ENCODE measurements around the gene JPT2.
"Not testable (repeated sequence)": the region's sequence is repeated elsewhere in the genome, so short reads cannot be mapped to it uniquely, and the experiment has no call there.

The JPT2 gene

DNA sequence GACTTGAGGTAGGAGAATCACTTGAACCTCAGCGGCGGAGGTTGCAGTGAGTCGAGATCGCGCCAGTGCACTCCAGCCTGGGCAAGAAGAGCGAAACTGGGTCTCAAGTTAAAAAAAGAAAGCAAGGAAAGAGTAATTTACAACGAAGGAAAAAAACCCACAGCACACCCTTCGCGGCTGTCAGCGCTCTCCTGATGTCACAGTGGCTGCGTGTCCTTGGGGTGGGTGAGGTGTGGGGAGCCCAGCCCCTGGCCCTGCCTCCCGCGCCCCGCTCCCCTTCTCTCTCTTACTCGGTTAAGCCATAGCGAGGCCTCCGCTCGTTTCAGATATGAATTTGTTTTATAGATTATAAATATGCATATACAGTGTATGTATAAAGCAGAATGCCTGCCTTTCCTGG lies 740 bp upstream of the JPT2 start:
- DNase-seq, result peak; percentile 10

DNA sequence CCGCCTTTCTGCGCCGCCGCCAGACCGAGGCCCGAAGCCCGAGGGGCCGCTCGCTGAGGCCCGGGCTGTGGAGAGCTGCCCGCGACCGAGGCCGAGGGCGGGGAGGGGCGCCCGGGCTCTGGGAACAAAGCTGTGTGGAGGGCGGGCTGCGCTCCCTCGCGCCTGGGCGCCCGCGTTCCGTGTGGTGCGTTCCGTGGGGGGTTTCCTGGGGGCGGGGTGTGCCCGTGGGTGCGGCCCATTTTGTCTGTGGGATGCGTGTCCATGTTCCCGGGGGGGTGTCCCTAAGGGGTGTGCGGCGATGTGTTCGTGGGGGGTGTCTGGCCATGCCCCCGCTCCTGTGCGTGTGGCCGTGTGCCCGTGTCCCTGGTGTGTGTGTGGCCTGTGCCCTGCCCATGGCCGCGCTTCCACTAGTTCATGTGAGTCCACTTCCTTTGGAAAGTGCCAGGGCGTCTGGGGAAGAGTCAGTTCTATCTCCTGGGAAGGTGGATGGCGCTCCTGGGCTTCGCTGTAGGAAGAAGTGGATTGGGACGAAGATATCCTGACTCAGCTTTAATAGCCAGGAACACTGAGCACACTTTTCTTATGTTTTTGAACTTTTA lies 520 bp downstream of the JPT2 start:
- DNase-seq, result peak; percentile 54

DNA sequence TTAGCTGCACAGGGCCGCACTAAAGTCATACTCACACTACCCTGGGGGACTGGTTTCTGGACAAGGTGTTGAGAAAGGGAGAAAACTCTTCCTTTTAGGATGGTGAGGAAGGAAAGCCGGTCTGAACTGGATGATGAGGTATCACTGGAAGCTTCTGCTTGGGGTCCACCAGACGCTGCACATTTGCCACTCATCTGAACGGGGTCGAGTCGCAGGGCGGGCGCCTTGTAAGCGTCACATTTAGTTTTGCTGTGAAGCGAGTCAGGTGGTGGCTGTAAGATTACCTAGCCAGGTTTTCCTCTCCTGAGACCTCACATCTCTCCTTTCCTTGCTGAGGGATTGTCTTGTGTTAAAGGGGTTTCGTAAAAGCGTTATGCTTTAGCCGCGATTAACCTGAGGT lies 2.3 kb downstream of the JPT2 start:
- no peak for DNase-seq

DNA sequence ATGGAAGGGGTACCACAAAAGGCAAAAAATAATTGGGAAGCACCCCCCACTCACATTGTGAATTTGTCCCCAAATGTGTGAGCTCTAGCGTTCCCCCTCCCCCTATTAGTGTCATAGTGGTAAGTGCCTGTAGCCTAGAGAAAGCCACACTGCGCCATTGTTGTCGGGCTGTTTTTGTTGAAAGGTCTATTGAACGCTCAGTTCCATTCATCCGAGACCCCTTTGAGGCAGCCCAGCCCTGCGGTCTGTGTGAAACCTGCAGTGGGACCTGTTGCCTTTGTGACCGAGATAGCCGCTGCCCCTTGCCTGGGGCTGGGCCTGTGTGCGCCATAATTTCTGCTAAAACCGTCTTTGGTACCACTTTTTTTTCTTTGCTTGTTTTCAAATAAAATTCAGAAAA lies 3.0 kb downstream of the JPT2 start:
- no peak for DNase-seq

DNA sequence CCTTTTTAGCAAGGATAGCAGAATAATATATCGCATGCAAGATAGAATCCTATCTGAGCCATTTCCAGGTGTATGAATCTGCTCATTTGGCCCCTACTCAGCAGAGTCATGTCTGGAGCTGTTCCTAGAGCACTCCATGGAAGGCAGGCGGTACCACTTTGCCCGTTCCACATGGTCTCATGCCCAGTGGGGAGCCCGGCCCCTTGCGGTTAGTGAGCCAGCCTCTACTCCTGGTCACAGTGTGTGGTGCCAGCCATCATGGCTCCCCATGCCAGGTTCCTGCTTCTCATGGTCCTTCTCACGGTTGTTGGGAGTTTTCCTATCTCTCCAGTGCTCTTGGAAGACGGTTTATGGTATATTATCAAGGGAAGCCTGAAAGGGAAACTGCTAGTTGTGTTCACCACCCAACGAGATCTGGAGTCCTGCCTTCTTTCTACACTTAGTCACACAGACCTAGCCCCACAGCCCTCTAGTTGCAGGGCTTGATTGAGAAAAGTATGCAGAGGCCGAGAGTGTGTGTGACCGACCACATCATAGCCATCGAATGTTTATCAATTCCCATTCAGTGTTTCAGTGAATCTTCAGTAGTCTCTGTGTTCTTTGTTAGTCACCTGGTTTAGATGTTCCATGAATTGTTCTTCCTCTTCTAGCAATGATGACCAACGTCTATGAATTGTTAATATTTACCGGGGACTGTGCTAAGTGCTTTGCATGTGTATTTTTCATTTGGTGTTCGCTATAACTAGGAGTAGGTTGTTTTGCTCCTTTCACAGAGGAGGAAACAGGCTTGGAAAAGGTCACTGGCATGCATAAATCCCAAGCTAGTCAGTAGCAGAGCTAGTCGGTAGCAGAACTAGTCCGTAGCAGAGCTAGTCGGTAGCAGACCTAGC lies 9.6 kb downstream of the JPT2 start:
- DNase-seq, result no peak

DNA sequence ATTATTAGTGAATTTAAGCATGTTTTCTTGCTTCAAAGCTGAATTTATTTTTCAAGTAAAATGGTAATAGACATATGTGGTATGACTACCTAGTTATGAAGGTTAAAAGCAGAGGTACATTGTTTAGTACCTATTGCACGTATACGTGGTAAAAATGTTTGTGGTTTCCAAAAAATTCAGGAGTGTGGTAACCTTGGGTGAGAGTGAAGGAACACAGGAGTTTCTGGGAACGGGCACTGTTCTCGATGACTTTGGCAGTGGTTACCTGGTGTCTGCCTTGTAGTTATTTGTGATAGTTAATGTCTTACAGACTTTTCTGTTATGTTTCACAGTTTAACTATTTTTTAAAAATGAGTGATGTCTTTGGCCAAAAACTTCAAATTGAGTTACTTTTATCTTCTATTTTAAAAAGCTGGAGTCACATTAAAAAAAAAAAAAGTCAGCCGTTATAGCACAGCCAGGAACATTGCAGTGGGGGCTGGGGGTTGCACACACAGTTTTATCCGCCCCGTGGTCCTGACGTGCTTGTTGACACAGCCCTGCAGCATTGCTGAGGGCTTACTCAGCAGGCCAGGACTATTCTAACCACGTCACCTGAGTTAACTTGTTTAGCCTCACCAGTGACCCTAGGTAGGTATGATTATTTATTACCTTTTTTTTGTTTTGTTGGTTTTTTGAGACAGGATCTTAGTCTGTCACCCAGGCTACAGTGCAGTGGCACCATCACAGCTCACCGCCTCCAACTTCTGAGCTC lies 10.9 kb downstream of the JPT2 start:
- DNase-seq, result no peak

DNA sequence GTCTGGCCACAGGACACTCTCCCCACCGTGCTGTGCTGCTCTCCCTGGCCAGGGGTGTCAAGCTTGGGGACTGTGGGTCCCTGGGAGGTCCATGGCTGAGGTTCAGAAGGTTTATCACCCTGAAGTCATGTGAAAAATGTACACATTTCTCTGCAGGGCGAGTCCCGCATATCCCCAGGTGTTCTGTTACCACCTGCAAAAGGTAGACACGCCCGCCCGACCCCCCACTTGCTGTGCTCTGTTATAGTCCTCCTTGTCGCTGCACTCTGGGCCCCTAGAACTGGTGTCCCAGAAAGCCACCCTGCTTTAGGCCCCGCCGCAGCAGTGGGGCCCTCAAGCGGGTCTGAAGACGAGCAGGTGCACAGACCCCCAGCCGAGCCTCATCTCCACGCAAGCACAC lies 11.8 kb downstream of the JPT2 start:
- no peak for DNase-seq

DNA sequence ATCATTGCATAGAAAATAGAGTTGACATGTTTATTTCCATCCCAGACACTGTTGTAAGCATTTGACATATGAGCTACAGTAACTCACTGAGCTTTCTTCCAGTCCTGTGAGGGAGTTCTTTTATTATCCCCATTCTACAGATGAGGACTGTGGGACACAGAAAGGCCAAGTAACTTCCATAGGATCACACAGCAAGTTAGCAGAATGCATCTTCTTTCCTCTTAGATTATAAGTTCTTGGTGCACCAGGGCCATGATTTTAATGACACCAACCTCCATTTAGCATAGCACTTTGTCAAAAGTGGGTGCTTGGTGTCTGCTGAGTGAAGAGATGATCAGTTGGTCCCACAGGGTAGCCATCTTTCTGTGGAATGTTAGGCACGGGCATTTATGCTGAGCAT lies 12.7 kb downstream of the JPT2 start:
- DNase-seq, result no peak

DNA sequence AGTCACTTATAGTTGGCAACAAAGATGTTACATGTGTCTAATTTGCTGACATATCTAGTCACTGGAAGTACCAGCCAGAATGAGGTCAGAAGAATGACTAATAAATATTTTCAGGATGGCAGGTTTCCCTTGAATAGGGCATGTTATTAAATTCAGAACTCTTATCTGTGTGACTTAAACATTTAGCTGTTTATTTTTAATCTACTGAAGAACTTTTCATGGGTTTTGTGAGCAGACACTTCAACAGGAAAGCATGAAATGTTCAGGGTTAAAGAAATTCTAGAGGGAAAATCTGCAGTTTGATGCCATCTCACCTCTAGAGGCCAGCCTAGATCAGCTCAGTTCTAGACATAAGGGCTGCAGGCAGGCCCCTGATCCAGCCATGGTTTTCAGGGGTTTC lies 13.2 kb downstream of the JPT2 start:
- DNase-seq, result peak; percentile 19

DNA sequence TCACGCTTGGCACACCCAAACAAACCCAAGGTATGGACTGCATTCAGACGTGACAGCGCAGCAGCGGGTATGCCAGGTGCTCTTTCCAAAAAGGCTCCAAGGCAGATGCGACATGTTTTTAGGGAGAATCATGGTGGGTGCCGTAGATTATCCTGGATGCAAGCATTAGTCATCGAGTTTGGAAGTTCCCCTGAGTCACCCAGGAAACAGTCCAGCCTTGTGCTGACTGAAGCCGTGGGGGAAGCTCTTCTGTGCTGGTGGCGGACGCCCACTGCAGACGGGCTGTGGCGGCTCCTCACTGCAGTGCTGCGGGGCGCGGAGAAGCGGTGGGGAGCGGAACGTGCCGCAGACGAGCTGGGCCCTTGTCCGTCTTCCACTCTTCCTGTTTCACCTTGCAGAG lies 13.9 kb downstream of the JPT2 start:
- DNase-seq, result no peak

DNA sequence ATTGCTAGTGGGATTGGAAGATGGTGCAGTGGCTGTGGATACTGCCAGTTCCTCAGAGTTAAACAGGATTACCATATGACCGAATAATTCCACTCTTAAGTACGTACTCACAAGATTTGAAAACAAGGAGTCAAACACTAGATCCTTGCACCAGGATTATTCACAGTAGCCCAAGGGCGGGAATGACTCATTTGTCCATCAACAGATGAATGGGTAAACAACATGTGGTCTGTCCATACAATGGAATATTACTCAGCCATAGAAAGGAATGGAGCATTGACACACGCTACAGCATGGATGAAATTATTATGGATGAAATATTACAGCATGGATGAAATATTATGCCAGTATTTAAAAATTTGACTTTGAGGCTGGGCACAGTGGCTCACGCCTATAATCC lies 18.8 kb downstream of the JPT2 start:
- DNase-seq, result no peak

DNA sequence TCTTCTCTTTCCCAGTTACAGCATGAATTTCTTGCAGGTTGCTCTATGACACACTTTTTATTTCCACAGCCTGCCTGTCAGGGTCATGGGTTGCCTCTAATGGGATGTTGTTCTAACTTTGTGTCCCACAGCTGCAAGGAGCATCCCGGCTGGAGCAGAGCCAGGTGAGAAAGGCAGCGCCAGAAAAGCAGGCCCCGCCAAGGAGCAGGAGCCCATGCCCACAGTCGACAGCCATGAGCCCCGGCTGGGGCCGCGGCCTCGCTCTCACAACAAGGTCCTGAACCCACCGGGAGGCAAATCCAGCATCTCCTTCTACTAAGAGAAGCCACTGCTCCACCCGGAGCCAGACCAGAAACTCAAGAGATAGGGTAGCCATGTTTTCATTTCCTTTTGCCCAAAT lies 20.6 kb downstream of the JPT2 start:
- no peak for DNase-seq

DNA sequence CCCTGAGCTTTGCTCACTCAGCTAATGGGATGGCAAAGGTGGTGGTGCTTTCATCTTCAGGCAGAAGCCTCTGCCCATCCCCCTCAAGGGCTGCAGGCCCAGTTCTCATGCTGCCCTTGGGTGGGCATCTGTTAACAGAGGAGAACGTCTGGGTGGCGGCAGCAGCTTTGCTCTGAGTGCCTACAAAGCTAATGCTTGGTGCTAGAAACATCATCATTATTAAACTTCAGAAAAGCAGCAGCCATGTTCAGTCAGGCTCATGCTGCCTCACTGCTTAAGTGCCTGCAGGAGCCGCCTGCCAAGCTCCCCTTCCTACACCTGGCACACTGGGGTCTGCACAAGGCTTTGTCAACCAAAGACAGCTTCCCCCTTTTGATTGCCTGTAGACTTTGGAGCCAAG lies 22.2 kb downstream of the JPT2 start:
- no peak for DNase-seq

DNA sequence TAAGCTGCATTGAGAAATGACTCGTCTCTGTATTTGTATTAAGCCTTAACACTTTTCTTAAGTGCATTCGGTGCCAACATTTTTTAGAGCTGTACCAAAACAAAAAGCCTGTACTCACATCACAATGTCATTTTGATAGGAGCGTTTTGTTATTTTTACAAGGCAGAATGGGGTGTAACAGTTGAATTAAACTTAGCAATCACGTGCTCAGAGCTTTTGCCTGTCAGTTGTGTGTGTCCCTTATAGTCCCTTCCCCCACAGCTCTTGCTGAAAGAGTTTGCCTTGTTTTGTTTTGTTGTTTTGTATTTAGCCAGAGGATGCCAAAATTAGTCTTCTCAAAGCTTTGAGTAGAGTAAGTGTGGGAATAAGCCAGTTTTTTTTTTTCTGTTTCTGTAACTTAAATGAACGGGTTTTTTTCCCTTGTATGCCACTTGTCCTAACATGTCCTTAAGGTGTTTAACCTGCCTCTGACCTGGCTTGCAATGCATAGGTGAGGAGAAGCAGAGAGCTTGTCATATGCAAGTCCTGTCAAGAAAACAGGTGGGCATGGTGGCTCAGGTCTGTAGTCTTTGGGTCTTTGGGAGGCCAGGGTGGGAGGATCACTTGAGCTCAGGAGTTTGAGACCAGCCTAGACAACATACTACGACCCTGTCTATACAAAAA lies 23.3 kb downstream of the JPT2 start:
- no peak for DNase-seq

DNA sequence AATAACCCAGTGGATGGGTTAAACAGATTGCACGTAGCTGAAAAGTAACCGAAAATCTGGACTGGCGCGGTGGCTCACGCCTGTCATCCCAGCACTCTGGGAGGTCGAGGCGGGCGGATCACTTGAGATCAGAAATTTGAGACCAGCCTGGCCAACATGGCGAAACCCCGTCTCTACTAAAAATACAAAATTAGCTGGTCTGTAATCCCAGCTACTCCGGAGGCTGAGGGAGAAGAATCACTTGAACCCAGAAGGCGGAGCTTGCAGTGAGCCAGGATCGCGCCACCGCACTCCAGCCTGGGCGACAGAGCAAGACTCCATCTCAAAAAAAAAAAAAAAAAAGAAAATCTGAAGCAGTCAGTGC lies 27.2 kb downstream of the JPT2 start:
- not testable (repeated sequence) for DNase-seq

DNA sequence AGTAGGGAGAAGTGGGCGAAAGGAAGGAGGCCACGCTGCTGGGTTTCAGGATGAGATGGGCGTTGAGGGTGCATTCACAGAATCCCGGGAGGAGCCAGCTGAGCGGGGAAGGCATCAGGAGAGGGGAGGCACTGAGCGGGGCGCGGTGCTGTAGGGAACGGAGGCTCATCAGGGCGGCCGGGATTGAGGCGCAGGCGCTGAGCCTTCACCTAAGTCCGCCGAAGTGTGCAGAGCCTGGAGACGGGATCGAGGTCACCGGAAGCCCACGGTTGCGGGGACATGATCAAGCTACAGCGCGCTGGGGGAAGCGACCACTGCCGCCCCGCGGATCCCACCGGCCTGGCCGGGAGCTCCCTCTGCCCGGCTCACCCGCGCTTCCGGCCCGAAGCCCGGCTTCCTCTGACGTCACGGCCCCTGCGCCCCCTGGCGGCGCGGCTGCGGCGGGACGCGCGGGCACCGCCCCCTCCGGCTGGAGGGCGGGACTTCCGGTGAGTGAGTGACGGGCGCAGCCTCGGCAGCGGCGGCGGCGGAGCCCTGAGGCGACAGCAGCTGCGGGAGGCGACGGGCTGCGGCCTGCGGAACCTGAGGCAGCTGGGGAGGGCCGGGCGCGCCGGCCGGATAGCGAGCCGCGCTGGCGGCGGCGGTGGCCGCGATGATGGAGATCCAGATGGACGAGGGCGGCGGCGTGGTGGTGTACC lies 27.8 kb downstream of the JPT2 start, which contains the start of gene MAPK8IP3:
Gene MAPK8IP3 (plus strand): TSS at position 508 of the 698 bp plus-strand sequence. CDS start 145 bp downstream, at position 653.
- peak; percentile 93 for DNase-seq

DNA sequence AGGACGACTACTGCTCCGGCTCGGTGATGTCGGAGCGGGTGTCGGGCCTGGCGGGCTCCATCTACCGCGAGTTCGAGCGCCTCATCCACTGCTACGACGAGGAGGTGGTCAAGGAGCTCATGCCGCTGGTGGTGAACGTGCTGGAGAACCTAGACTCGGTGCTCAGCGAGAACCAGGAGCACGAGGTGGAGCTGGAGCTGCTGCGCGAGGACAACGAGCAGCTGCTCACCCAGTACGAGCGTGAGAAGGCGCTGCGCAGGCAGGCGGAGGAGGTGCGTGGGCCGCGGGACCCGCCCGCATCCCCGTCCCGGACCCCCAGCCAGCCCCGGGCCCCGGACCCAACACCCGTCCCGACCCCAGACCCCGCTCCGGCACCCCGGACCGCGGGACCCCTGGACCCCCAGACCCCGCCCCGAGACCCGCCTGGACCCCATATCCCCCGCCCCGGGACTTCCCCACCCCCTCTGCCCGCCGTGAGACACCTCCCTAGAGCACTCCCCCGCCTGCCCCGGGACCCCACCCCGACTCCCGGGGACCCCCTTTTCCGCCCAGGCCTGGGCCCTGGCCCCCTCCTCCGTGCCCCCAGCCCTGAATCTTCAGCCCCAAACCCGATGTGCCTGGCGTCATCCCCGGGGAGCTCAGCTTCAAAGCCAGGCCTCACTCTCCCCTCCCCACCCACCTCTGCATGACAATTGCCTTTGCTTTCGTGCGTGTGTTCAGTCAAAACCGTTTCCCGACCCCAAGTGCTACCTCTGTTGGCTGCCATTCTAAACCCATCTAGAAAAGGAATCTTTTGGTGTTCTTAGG lies 28.5 kb downstream of the JPT2 start:
- peak; percentile 65 for DNase-seq

DNA sequence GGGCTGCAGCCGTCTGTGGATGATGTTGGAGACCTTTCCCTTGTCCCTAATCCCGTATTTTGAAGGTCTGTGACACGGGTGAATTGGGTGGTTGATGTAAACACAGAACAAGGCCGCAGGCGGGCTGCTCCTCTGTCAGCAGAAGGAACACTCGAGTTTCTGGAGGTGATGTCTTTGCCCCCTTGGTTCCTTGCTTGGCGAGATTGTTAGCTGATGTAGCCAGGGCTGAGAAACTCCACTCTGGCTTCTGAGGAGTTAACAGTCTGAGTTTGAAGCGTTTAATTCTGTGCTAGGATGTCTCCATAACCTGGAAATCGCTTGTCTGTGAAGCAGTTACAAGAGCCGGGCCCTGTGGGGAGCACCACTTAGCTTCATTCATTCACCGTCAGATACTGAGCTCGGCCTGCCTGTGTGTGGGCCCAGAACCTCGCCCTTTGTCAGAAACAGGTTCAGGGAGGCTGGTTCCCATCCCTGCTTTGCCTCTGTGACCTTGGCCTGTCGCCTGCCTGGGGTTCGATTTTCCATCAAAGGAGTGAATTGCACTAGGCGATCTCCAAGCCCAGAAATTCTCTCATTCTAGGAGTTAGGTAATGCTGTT lies 29.2 kb downstream of the JPT2 start:
- peak; percentile 59 for DNase-seq

DNA sequence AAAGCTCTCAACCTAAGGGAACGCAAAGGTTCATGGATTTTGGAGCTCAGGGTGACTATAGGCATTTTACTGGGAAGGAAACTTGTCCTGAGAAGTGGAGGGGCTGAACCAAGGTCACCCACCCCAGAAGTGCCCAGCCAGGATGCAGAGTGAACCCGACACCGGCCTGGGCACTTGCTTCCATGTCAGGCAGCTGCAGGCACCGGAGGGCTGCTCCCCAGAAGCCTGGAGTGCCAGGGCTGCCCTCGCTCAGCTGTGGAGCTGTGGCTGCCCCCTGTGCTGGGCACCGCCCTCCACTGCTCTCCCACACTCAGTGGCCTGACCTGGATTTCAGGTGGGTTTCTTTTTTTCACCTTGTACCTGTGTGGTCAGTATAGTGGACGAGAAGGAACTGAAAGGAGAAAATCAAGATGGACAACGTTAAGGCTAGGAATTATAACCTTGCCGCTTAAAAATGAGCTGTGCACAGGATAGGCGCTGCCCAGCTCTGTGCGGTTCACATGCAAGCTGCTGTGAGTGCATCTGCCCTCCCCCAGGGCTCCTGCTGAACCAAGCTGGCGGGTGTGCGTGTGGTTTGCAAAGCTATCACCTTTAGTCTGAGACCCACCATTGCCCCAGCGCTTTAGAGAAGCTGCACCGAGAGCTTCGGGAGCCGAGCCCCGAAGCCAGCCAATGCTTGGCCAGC lies 30.1 kb downstream of the JPT2 start:
- DNase-seq, result peak; percentile 24

DNA sequence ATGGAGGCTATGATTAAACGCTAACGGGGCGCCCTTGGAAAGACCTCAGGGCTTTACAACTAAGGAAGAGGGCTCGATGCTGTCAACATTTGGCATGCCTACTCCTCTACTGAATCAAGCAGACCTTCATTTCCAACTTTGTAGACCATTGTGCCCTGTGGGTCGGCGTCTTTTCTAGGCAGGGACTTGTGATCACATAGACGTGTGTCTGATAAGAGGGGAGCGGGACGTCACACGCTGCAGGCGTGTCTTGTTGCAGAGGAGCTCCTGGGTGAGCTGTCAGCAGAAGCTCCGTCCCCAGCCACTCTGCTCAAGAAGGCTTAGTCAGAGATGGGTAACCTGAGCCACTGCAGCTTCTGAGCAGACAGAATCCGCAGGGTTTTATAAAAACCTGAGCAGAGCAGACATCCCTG lies 30.7 kb downstream of the JPT2 start:
- DNase-seq, result peak; percentile 52

DNA sequence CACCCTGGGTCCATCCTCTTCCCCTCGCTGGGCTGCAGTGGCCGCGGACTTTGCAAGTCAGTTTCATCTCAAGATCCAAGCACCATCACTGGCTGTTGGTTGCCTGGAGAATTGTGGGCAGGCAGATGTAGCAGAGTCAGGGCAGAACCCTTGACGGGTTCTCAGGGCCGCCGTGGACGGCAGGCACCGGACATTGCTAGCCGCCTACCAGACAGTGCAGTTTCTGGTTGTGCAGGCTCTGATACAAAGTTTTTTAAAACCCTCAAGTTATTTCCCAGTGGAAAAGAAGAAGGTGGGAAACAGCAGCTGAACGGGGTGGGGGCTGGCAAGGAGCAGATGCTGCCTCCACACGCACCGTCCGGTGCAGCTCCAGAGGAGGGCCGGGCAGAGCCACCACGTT lies 31.3 kb downstream of the JPT2 start:
- DNase-seq, result no peak

Data from hematopoietic multipotent progenitor cell treated with erythropoietin and hydrocortisone succinate and interleukin-3 and kit ligand, for 4 days (in vitro differentiated cells).